GM18508 (cell line): Measurements from ENCODE around the gene DHRS2.
"Not testable (repeated sequence)": the region's sequence is repeated elsewhere in the genome, so short reads cannot be mapped to it uniquely, and the experiment has no call there.

Source experiments
- ATAC-seq: cut with Tn5 transposase; IDR thresholded peaks from one replicate; pipeline ENCODE4 v1.9.1; 2021; ENCODE audit warnings: moderate number of reproducible peaks; ENCODE audit not compliant: insufficient read depth, unreplicated experiment

The DHRS2 gene

DNA sequence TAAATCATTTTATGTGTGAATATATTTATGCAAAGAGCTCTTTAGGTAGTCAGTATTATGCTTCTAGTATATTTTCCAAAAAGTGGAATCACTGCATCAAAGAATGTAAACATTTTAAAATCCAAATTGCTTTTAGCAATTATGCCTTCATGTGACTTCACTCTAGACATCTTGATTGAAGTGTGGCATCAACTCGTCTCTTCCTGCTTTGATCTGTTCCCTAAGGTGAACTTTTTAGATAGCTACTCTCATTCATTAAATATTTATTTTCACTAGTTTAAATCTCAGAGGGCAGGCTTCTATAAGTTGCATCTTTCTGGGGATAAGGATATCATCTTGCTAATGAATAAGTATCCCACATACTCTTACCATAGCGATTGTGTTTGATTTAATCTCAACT is 39.2 kb downstream of the DHRS2 start:
- ATAC-seq, result no peak

- no peak for ATAC-seq
These were observed 39.7 kb downstream of the DHRS2 start for GRCh38 chr14:23675906-23676305.

DNA sequence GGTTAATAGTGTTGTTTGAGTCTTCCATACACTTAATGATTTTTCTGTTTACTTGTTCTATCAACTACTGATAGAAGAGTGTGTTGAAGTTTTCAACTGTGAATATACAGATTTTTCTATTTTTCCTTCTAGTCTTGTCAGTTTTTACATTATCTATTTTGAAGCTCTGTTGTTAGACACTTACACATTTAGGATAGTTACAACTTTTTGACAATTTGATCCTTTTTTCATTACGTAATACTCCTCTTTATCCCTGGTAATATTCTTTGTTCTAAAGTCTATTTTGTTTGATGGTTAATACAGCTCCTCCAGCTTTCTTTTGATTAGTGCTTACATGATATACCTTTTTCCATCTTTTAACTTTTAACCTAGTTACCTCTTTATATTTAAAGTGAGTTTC is 45.2 kb downstream of the DHRS2 start:
- ATAC-seq, result no peak

GRCh38 chr14:23689709-23690514 is 53.7 kb downstream of the DHRS2 start:
- ATAC-seq, result not testable (repeated sequence)

DNA sequence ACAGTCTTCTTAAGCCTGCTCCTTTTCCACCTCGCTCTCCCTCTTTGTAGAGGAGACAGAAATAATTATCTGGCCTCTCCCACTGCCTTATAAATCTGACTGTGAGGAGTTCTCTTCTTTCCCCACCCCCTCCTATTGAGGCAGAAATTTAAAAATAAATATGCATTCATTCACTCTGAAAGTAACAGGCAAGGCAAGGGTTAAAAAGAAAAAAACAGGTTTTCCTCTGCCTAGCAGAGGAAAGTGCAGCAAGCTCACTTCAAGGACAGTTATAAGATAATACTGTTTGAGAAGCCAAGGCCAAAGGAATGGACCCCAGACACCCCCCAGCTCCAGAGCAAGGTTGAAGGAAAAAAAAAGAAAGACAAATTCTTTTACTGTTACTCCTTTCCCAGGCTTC is 56.3 kb downstream of the DHRS2 start:
- no peak for ATAC-seq

- ATAC-seq, result no peak
These were observed 57.1 kb downstream of the DHRS2 start for GRCh38 chr14:23693252-23693775.

GRCh38 chr14:23694085-23694948 is 58.2 kb downstream of the DHRS2 start:
- no peak for ATAC-seq
